Hepatocyte (in vitro differentiated cells): ENCODE results near the gene IL17RE.

Experiments used
- EZH2 ChIP-seq: fragments of 200-600 bp; sonication (generic); IDR thresholded peaks from 2 replicates; pipeline ENCODE4 v1.6.1; 2016; ENCODE audit warnings: antibody characterized with exemption, mild to moderate bottlenecking, borderline replicate concordance
- EZH2phosphoT487 ChIP-seq: fragments of 200-600 bp; sonication (generic); IDR thresholded peaks from one replicate; pipeline ENCODE4 v1.6.1; 2018; ENCODE audit warnings: antibody characterized with exemption, mild to moderate bottlenecking, low read depth, moderate library complexity; ENCODE audit not compliant: unreplicated experiment, severe bottlenecking
- TF ChIP-seq, protein P1 (sequence below): fragments of 200-600 bp; sonication (generic); IDR thresholded peaks from 2 replicates; pipeline ENCODE4 v1.5.1; 2016; ENCODE audit warnings: antibody characterized with exemption, mild to moderate bottlenecking; ENCODE audit not compliant: poor library complexity

DNA sequence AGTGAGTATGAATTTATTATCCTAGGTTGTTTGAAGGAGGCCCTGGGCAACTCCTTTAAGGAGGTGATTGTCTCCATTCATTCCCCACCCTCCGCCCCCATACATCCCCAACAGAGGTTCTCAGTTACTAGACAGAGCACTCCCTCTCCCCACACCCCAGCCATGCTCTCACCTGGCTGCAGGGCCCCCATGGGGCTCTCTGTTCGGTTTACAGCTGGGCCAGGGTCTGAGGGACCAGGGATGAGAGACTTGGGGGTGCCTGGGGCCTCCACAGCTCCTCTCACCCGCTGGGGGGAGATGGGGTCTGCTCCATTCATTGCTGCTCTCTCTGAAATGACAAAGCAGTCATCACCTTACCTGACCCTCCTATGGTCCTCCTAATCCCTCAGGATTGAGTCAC, 45.9 kb downstream of the IL17RE start:
- TF ChIP-seq, protein P1, sequence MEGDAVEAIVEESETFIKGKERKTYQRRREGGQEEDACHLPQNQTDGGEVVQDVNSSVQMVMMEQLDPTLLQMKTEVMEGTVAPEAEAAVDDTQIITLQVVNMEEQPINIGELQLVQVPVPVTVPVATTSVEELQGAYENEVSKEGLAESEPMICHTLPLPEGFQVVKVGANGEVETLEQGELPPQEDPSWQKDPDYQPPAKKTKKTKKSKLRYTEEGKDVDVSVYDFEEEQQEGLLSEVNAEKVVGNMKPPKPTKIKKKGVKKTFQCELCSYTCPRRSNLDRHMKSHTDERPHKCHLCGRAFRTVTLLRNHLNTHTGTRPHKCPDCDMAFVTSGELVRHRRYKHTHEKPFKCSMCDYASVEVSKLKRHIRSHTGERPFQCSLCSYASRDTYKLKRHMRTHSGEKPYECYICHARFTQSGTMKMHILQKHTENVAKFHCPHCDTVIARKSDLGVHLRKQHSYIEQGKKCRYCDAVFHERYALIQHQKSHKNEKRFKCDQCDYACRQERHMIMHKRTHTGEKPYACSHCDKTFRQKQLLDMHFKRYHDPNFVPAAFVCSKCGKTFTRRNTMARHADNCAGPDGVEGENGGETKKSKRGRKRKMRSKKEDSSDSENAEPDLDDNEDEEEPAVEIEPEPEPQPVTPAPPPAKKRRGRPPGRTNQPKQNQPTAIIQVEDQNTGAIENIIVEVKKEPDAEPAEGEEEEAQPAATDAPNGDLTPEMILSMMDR = no peak
- TF ChIP-seq EZH2 = no peak
- TF ChIP-seq EZH2phosphoT487 = no peak
